SK-N-SH treated with all-trans-retinoic acid at 6 μM for 48 hours (cell line): ENCODE measurements around the gene CRKL.

Source experiments
- ATAC-seq: fragments of 200-7000 bp; cut with Tn5 transposase; 3 replicates; pipeline ENCODE4 v1.9.1; 2020; ENCODE audit warnings: mild to moderate bottlenecking, moderate library complexity
- ARNTL ChIP-seq: fragments of 450-650 bp; formaldehyde crosslinking; IDR thresholded peaks from 2 replicates; pipeline ENCODE4 v1.5.0; 2020; ENCODE audit warnings: low read depth, mild to moderate bottlenecking, moderate library complexity, borderline replicate concordance
- BACH2 ChIP-seq: fragments of 250-450 bp; sonication (Bioruptor Pico); IDR thresholded peaks from 2 replicates; pipeline ENCODE4 v1.9.0; 2021; ENCODE audit warnings: mild to moderate bottlenecking, borderline replicate concordance
- CSDC2 ChIP-seq: fragments of 250-450 bp; sonication (Bioruptor Pico); IDR thresholded peaks from 2 replicates; pipeline ENCODE4 v1.5.0; 2020; ENCODE audit warnings: mild to moderate bottlenecking, moderate library complexity
- ESRRG ChIP-seq: fragments of 250-450 bp; sonication (Bioruptor Pico); IDR thresholded peaks from 2 replicates; pipeline ENCODE4 v1.6.1; 2021; ENCODE audit warnings: mild to moderate bottlenecking
- OSR1 ChIP-seq: fragments of 250-450 bp; sonication (Bioruptor Pico); IDR thresholded peaks from 2 replicates; pipeline ENCODE4 v1.8.0; 2022; ENCODE audit warnings: moderate library complexity, mild to moderate bottlenecking, inconsistent platforms
- PATZ1 ChIP-seq: fragments of 250-450 bp; sonication (Bioruptor Pico); IDR thresholded peaks from 2 replicates; pipeline ENCODE4 v1.8.0; 2020; ENCODE audit warnings: mild to moderate bottlenecking, moderate library complexity, borderline replicate concordance
- POU6F1 ChIP-seq: fragments of 250-450 bp; sonication (Bioruptor Pico); IDR thresholded peaks from 2 replicates; pipeline ENCODE4 v1.8.0; 2021; ENCODE audit warnings: low read depth, mild to moderate bottlenecking, moderate library complexity, borderline replicate concordance
- PPARA ChIP-seq: fragments of 250-450 bp; sonication (Bioruptor Pico); IDR thresholded peaks from 2 replicates; pipeline ENCODE4 v1.5.0; 2020; ENCODE audit warnings: mild to moderate bottlenecking, borderline replicate concordance
- RARB ChIP-seq: fragments of 250-450 bp; sonication (Bioruptor Pico); IDR thresholded peaks from 2 replicates; pipeline ENCODE4 v1.8.0; 2021; ENCODE audit warnings: mild to moderate bottlenecking, moderate library complexity
- SNAI2 ChIP-seq: fragments of 250-450 bp; sonication (Bioruptor Pico); IDR thresholded peaks from 2 replicates; pipeline ENCODE4 v1.5.0; 2020; ENCODE audit warnings: mild to moderate bottlenecking, moderate library complexity
- TCF4 ChIP-seq: fragments of 250-450 bp; sonication (Bioruptor Pico); IDR thresholded peaks from 2 replicates; pipeline ENCODE4 v1.8.0; 2021; ENCODE audit warnings: mild to moderate bottlenecking, moderate library complexity, borderline replicate concordance
- TOX ChIP-seq: fragments of 250-450 bp; sonication (Bioruptor Pico); IDR thresholded peaks from 2 replicates; pipeline ENCODE4 v1.8.0; 2021; ENCODE audit warnings: mild to moderate bottlenecking, moderate library complexity, borderline replicate concordance
- TSHZ2 ChIP-seq: fragments of 250-450 bp; sonication (Bioruptor Pico); IDR thresholded peaks from 2 replicates; pipeline ENCODE4 v1.5.0; 2020; ENCODE audit warnings: mild to moderate bottlenecking, moderate library complexity
- ZFP3 ChIP-seq: fragments of 250-450 bp; sonication (Bioruptor Pico); IDR thresholded peaks from 2 replicates; pipeline ENCODE4 v1.5.0; 2020; ENCODE audit warnings: mild to moderate bottlenecking, moderate library complexity
- ZFP30 ChIP-seq: fragments of 450-650 bp; formaldehyde crosslinking; IDR thresholded peaks from 2 replicates; pipeline ENCODE4 v1.5.0; 2022; ENCODE audit warnings: mild to moderate bottlenecking, moderate library complexity
- ZNF565 ChIP-seq: fragments of 450-650 bp; formaldehyde crosslinking; conservative IDR thresholded peaks from 2 replicates; pipeline ENCODE4 v1.5.0; 2020; ENCODE audit warnings: low read depth, mild to moderate bottlenecking, moderate library complexity
- ZNF70 ChIP-seq: fragments of 450-650 bp; formaldehyde crosslinking; IDR thresholded peaks from 2 replicates; pipeline ENCODE4 v1.5.0; 2020; ENCODE audit warnings: mild to moderate bottlenecking, moderate library complexity
- ZNF8 ChIP-seq: fragments of 450-650 bp; formaldehyde crosslinking; IDR thresholded peaks from 2 replicates; pipeline ENCODE4 v1.5.0; 2020; ENCODE audit warnings: mild to moderate bottlenecking, moderate library complexity
- TF ChIP-seq, protein P1 (sequence below): fragments of 250-450 bp; sonication (Bioruptor Pico); IDR thresholded peaks from 2 replicates; pipeline ENCODE4 v1.5.1; 2020; ENCODE audit warnings: low read depth, mild to moderate bottlenecking, moderate library complexity
- TF ChIP-seq, protein P2 (sequence below): fragments of 250-450 bp; sonication (Bioruptor Pico); IDR thresholded peaks from 2 replicates; pipeline ENCODE4 v1.5.1; 2021; ENCODE audit warnings: mild to moderate bottlenecking, moderate library complexity

CRKL gene

GRCh38 chr22:20976291-20976877 is 59.2 kb downstream of the CRKL start:
- ATAC-seq = no peak
- no peak for TF ChIP-seq TSHZ2 (CRISPR knock-in tag)
- no peak for TF ChIP-seq ZFP3
- TF ChIP-seq RARB (CRISPR knock-in tag) = no peak
- no peak for TF ChIP-seq ZNF8 (CRISPR knock-in tag)
- TF ChIP-seq SNAI2 (CRISPR knock-in tag) = no peak
- no peak for TF ChIP-seq ZNF70 (CRISPR knock-in tag)
- TF ChIP-seq PATZ1 (CRISPR knock-in tag) = no peak
- no peak for TF ChIP-seq CSDC2 (CRISPR knock-in tag)

DNA sequence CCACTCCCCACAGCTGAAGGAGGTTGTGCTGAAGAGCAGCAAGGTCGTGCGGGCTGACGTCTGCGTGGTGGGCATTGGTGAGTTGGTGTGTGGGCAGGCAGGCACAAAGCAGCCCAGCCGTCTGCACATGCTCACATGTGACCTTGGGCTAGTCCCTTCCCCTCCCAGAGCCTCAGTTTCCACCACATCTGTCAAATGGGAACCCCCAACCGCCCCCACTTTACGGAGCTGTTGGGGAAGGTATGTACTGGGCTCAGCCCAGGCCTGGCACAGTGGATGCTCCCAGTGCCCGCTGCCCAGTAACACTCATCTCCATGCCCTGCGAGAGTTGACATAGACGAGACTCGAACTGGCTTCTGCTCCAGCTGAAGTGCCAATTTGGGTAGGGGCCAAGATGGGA is 59.8 kb downstream of the CRKL start:
- TF ChIP-seq BACH2 (CRISPR knock-in tag) (no peak), TOX (CRISPR knock-in tag) (no peak), SNAI2 (CRISPR knock-in tag) (no peak), ZNF8 (CRISPR knock-in tag) (no peak), ARNTL (CRISPR knock-in tag) (no peak), ZNF70 (CRISPR knock-in tag) (no peak), POU6F1 (no peak), ZFP3 (no peak), PPARA (CRISPR knock-in tag) (no peak), TCF4 (no peak), ESRRG (no peak), ZFP30 (no peak), ZNF565 (CRISPR knock-in tag) (no peak)
- TF ChIP-seq, protein P1, sequence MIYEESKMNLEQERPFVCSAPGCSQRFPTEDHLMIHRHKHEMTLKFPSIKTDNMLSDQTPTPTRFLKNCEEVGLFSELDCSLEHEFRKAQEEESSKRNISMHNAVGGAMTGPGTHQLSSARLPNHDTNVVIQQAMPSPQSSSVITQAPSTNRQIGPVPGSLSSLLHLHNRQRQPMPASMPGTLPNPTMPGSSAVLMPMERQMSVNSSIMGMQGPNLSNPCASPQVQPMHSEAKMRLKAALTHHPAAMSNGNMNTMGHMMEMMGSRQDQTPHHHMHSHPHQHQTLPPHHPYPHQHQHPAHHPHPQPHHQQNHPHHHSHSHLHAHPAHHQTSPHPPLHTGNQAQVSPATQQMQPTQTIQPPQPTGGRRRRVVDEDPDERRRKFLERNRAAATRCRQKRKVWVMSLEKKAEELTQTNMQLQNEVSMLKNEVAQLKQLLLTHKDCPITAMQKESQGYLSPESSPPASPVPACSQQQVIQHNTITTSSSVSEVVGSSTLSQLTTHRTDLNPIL (CRISPR knock-in tag) = no peak
- TF ChIP-seq, protein P2, sequence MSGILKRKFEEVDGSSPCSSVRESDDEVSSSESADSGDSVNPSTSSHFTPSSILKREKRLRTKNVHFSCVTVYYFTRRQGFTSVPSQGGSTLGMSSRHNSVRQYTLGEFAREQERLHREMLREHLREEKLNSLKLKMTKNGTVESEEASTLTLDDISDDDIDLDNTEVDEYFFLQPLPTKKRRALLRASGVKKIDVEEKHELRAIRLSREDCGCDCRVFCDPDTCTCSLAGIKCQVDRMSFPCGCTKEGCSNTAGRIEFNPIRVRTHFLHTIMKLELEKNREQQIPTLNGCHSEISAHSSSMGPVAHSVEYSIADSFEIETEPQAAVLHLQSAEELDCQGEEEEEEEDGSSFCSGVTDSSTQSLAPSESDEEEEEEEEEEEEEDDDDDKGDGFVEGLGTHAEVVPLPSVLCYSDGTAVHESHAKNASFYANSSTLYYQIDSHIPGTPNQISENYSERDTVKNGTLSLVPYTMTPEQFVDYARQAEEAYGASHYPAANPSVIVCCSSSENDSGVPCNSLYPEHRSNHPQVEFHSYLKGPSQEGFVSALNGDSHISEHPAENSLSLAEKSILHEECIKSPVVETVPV = no peak
- ATAC-seq = no peak

DNA sequence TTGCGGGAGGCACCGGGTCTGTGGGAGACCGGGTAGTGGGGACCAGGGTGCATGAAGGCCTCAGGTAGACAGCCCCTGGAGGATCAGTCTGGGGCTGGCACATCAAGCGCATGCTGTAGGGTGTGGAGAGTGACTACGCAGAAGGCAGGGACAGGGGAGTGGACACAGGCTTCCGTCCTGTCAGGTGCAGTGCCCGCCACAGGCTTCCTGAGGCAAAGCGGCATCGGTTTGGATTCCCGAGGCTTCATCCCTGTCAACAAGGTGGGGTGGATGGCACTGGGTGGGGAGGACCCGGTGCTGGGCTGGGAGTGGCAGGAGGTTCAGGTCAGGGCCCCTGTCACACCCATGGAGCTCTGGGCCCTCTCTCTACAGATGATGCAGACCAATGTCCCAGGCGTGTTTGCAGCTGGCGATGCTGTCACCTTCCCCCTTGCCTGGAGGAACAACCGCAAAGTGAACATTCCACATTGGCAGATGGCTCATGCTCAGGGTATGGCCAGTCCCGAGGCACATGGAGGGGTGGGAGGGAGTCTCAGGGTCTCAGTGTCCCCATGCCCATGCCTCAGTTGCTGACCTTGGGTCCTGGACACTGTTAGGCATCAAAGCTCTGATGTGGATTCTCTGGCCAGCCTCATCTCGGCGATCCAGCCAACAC is 60.4 kb downstream of the CRKL start:
- ATAC-seq = no peak
- TF ChIP-seq, protein P2 = no peak
- no peak for TF ChIP-seq TOX (CRISPR knock-in tag)
- TF ChIP-seq OSR1 (CRISPR knock-in tag) = no peak
- TF ChIP-seq SNAI2 (CRISPR knock-in tag) = no peak
